HCT116 (cell line): ENCODE data around the gene LIG1. TPM values are rescaled to one million over a fixed set of nuclear protein-coding genes. Genes with fewer than 3 reads are reported as not detected.

Experiments
- ATAC-seq: fragments of 200-7000 bp; cut with Tn5 transposase; 2 replicates; pipeline ENCODE4 v1.9.1; 2020; ENCODE audit warnings: mild to moderate bottlenecking, moderate library complexity
- BruUV-seq: library from RNA; stranded (reverse); fragments of 400-500 nt; replicated peaks from 2 replicates; lab custom pipeline; 2021; lab: Mats Ljungman, UMichigan
- CTCF ChIA-PET: fragments of 300-600 bp; sonication (Branson Sonifier 250); formaldehyde crosslinking; loops from one replicate; lab custom pipeline; 2021; ENCODE audit warnings: antibody characterized with exemption; lab: Charles Lee
- POLR2A ChIA-PET: fragments of 300-600, 350-600 bp; sonication (Branson Sonifier 250); formaldehyde crosslinking; loops from one replicate; lab custom pipeline; 2021; ENCODE audit warnings: antibody characterized with exemption; lab: Charles Lee
- RAD21 ChIA-PET, 2 experiments: fragments of 300-600 bp; sonication (Branson Sonifier 250); formaldehyde crosslinking; loops; one replicate each; lab custom pipeline; 2023; ENCODE audit warnings: low total read pairs in 2 of 2; ENCODE audit not compliant: uncharacterized antibody in 2 of 2, unreplicated experiment in 2 of 2, low non-redundant PET in 1 of 2; lab: Charles Lee
- DNase-seq: peaks from one replicate; pipeline ENCODE4 v3.0.0-alpha.2; 2010; ENCODE audit warnings: low read depth, low spot score
- H2AFZ ChIP-seq: fragments of 200-600 bp; shearing (Covaris generic), sonication (generic); 2 replicates; pipeline ENCODE4 v1.6.1; 2017; ENCODE audit warnings: low read depth, mixed run types, mixed read lengths, antibody characterized with exemption, low read length; ENCODE audit not compliant: poor library complexity, severe bottlenecking
- H3K27ac ChIP-seq: 2 replicates; pipeline ENCODE4 v1.5.1; 2012; ENCODE audit warnings: low read depth, low read length
- H3K27me3 ChIP-seq: fragments of 200-600 bp; sonication (generic); 2 replicates; pipeline ENCODE4 v1.6.1; 2016; ENCODE audit warnings: mixed run types, low read length, mixed read lengths; ENCODE audit not compliant: insufficient read depth
- H3K36me3 ChIP-seq, 2 experiments: fragments of 200-500 bp in 1 of 2; fragments of 200-600 bp in 1 of 2; sonication (Bioruptor generic) in 1 of 2; sonication (generic) in 1 of 2; 2 replicates each; pipeline versions ENCODE4 v1.5.1 to v1.6.1; 2014 to 2016; ENCODE audit warnings: low read length in 2 of 2, inconsistent platforms in 1 of 2, mixed read lengths in 1 of 2, mixed run types in 1 of 2; ENCODE audit not compliant: insufficient read depth in 2 of 2, control insufficient read depth in 1 of 2
- H3K4me1 ChIP-seq, 2 experiments: fragments of 200-600 bp in 1 of 2; sonication (generic) in 1 of 2; 2 replicates each; pipeline versions ENCODE4 v1.5.1 to v1.6.1; 2012 to 2017; ENCODE audit warnings: low read length in 2 of 2, inconsistent platforms in 1 of 2, mild to moderate bottlenecking in 1 of 2, mixed read lengths in 1 of 2, mixed run types in 1 of 2, moderate library complexity in 1 of 2; ENCODE audit not compliant: insufficient read depth in 2 of 2, control insufficient read depth in 1 of 2
- H3K4me2 ChIP-seq: fragments of 200-600 bp; sonication (generic); 2 replicates; pipeline ENCODE4 v1.6.1; 2017; ENCODE audit warnings: mixed run types, low read length, mixed read lengths
- H3K4me3 ChIP-seq, 2 experiments: fragments of 200-600 bp in 1 of 2; sonication (generic) in 1 of 2; replicated peaks in 1 of 2; 2 replicates each; pipeline ENCODE4 v1.5.1; 2011 to 2016; ENCODE audit warnings: low read length in 2 of 2, control low read depth in 1 of 2, low read depth in 1 of 2, mild to moderate bottlenecking in 1 of 2, mixed read lengths in 1 of 2, mixed run types in 1 of 2
- H3K79me2 ChIP-seq: fragments of 200-600 bp; sonication (generic); 2 replicates; pipeline ENCODE4 v1.6.1; 2017; ENCODE audit warnings: mild to moderate bottlenecking, mixed run types, low read length, moderate library complexity, mixed read lengths; ENCODE audit not compliant: insufficient read depth
- H3K9ac ChIP-seq: fragments of 200-600 bp; sonication (generic); 2 replicates; pipeline ENCODE4 v1.6.1; 2016; ENCODE audit warnings: low read length, mixed read lengths
- H3K9me2 ChIP-seq: fragments of 200-600 bp; sonication (generic), shearing (Covaris generic); 2 replicates; pipeline ENCODE4 v1.6.1; 2017; ENCODE audit warnings: mixed run types, mild to moderate bottlenecking, moderate library complexity; ENCODE audit not compliant: insufficient read depth
- H3K9me3 ChIP-seq, 2 experiments: fragments of 200-500 bp in 1 of 2; fragments of 200-600 bp in 1 of 2; sonication (Bioruptor generic) in 1 of 2; sonication (generic) in 1 of 2; 2 replicates each; pipeline ENCODE4 v1.6.1; 2014 to 2017; ENCODE audit warnings: low read length in 2 of 2, mixed read lengths in 2 of 2, inconsistent platforms in 1 of 2, low read depth in 1 of 2, mild to moderate bottlenecking in 1 of 2, mixed run types in 1 of 2, moderate library complexity in 1 of 2; ENCODE audit not compliant: control insufficient read depth in 1 of 2, insufficient read depth in 1 of 2
- H4K20me1 ChIP-seq: fragments of 200-600 bp; sonication (generic), shearing (Covaris generic); 2 replicates; pipeline ENCODE4 v1.6.1; 2017; ENCODE audit warnings: mixed run types, mild to moderate bottlenecking, moderate library complexity; ENCODE audit not compliant: insufficient read depth
- CEBPB ChIP-seq: IDR thresholded peaks from 2 replicates; pipeline ENCODE4 v1.6.1; 2012; ENCODE audit warnings: low read depth
- CTCF ChIP-seq, 3 experiments: fragments of 200-600 bp in 1 of 3; sonication (generic) in 1 of 3; IDR thresholded peaks in 2 of 3; conservative IDR thresholded peaks in 1 of 3; 2 replicates each; pipeline ENCODE4 v1.5.1; 2012 to 2017; ENCODE audit warnings: low read depth in 2 of 3, low read length in 2 of 3, antibody characterized with exemption in 1 of 3, borderline replicate concordance in 1 of 3, control low read depth in 1 of 3, mild to moderate bottlenecking in 1 of 3, mixed read lengths in 1 of 3, mixed run types in 1 of 3, moderate library complexity in 1 of 3; ENCODE audit not compliant: insufficient read depth in 1 of 3
- EZH2 ChIP-seq: fragments of 200-600 bp; sonication (generic); IDR thresholded peaks from 2 replicates; pipeline ENCODE4 v1.6.1; 2017; ENCODE audit warnings: antibody characterized with exemption, mixed run types
- EZH2phosphoT487 ChIP-seq: fragments of 200-600 bp; IDR thresholded peaks from 2 replicates; pipeline ENCODE4 v1.6.1; 2018; ENCODE audit warnings: antibody characterized with exemption, borderline replicate concordance
- FOSL1 ChIP-seq: IDR thresholded peaks from 2 replicates; pipeline ENCODE4 v1.6.1; 2012; ENCODE audit warnings: low read depth
- JUND ChIP-seq: IDR thresholded peaks from 2 replicates; pipeline ENCODE4 v1.6.1; 2012
- TCF7L2 ChIP-seq: IDR thresholded peaks from 2 replicates; pipeline ENCODE4 v1.7.0; 2011; ENCODE audit warnings: borderline replicate concordance, inconsistent platforms; ENCODE audit not compliant: insufficient read depth, insufficient read length; ENCODE audit errors: extremely low read depth
- ZFX ChIP-seq: fragments of 450-650 bp; IDR thresholded peaks from 2 replicates; pipeline ENCODE4 v1.6.1; 2017
- intact Hi-C: fragments of 100-400 bp; cut with micrococcal nuclease; formaldehyde crosslinking; loops from 2 replicates; pipeline ENCODE4 v1.10.0; 2022
- total RNA-seq: library from RNA; stranded (reverse); gene quantifications from one replicate; pipeline ENCODE4 v1.2.1, GENCODE V29; 2021; ENCODE audit not compliant: unreplicated experiment

Gene LIG1
- total RNA-seq, 1 experiment from 2014 or later, result 122 TPM

GRCh38 chr19:48158210-48158790 is 11.8 kb downstream of the LIG1 start:
- no peak for DNase-seq
- ChIA-PET RAD21 (no interaction called here), POLR2A (no interaction called here), CTCF (no interaction called here)
- TF ChIP-seq EZH2, result no peak
- TF ChIP-seq CTCF (IDR thresholded peaks at IDR 0.05 in 2 of 3, conservative IDR thresholded peaks at IDR 0.05 in 1 of 3; ENCODE audit: borderline replicate concordance in 1 of 3, insufficient read depth in 1 of 3, low read depth in 2 of 3, low read length in 2 of 3), result 0 out of 6 replicates have a peak, but pooled peaks of 1 of the 3 experiments have one; percentile 3
- no peak for TF ChIP-seq TCF7L2
- H3K4me1 ChIP-seq, result no peaks in the 10 kb centered on the region
- peaks cover 27 to 38% of the 10 kb centered on the region in 2 experiments for H3K36me3 ChIP-seq
- H3K79me2 ChIP-seq, result no peaks in the 10 kb centered on the region
- no peak overlapping the region for H3K4me2 ChIP-seq
- H3K27me3 ChIP-seq, result no peaks in the 10 kb centered on the region
- H3K27ac ChIP-seq, result no peak overlapping the region
- H3K9ac ChIP-seq, result no peak overlapping the region
- ATAC-seq, result no peak
- no peaks in the 10 kb centered on the region for H4K20me1 ChIP-seq
- intact Hi-C loops, result no loop called here
- no TSS peak for BruUV-seq
- no peak overlapping the region for H3K4me3 ChIP-seq
- no peaks in the 10 kb centered on the region for H3K9me3 ChIP-seq
- no peaks in the 10 kb centered on the region for H3K9me2 ChIP-seq
- H2AFZ ChIP-seq, result no peak overlapping the region

- no TSS peak for BruUV-seq
- no peak for ATAC-seq
- H3K4me1 ChIP-seq, result no peaks in the 10 kb centered on the region
These were observed 16.1 kb downstream of the LIG1 start for GRCh38 chr19:48154003-48154402.

More at GRCh38 chr19:48154003-48154402, 16.1 kb downstream of the LIG1 start:
- Histone ChIP-seq H3K27me3 (no peaks in the 10 kb centered on the region), H3K4me3 (no peak overlapping the region), H3K9me2 (no peaks in the 10 kb centered on the region), H4K20me1 (no peaks in the 10 kb centered on the region), H3K4me2 (no peak overlapping the region), H3K9ac (no peak overlapping the region), H3K9me3 (no peaks in the 10 kb centered on the region), H3K79me2 (no peaks in the 10 kb centered on the region), H3K36me3 (peaks cover 21 to 33% of the 10 kb centered on the region in 2 experiments; a peak in 3 of 4 replicates), H3K27ac (no peak overlapping the region), H2AFZ (no peak overlapping the region)
- DNase-seq, result no peak
- intact Hi-C loops, result no loop called here
- CTCF ChIA-PET, result interaction anchor here (1.1 kb wide), 1 partner anchor 191 kb away, joined by 4 read pairs; no protein-coding TSS in a partner anchor
- RAD21 ChIA-PET, result no interaction called here
- TF ChIP-seq FOSL1, result no peak
- no peak for TF ChIP-seq EZH2phosphoT487
- TF ChIP-seq ZFX, result no peak
- TF ChIP-seq JUND, result no peak
- no peak for TF ChIP-seq CEBPB
- TF ChIP-seq EZH2, result no peak
- POLR2A ChIA-PET, result no interaction called here
